ENCODE data around the gene ITPRIP.

ITPRIP gene

GRCh38 chr10:104340111-104340526, 1.9 kb upstream of the ITPRIP start:
- DNase-seq (ENCODE audit: low spot score) = no peak

GRCh38 chr10:104339469-104340110, 1.3 kb upstream of the ITPRIP start:
- no peak for DNase-seq (ENCODE audit: low spot score)

GRCh38 chr10:104337521-104337984, 712 bp downstream of the ITPRIP start:
- peak; percentile 61 for DNase-seq (ENCODE audit: low spot score)

GRCh38 chr10:104336821-104337467, 1.3 kb downstream of the ITPRIP start:
- DNase-seq (ENCODE audit: low spot score) = no peak

GRCh38 chr10:104334965-104335650, 3.2 kb downstream of the ITPRIP start:
- no peak for DNase-seq (ENCODE audit: low spot score)

- no peak for DNase-seq (ENCODE audit: low spot score)
Measured at GRCh38 chr10:104334561-104334960, 3.7 kb downstream of the ITPRIP start.

- no peak for DNase-seq (ENCODE audit: low spot score)
Measured at GRCh38 chr10:104333728-104334373, 4.4 kb downstream of the ITPRIP start.

- no peak for DNase-seq (ENCODE audit: low spot score)
Measured at GRCh38 chr10:104333032-104333727, 5.1 kb downstream of the ITPRIP start.

GRCh38 chr10:104332243-104333031, 5.8 kb downstream of the ITPRIP start:
- no peak for DNase-seq (ENCODE audit: low spot score)

GRCh38 chr10:104331208-104331838, 6.9 kb downstream of the ITPRIP start:
- DNase-seq (ENCODE audit: low spot score) = no peak

- no peak for DNase-seq (ENCODE audit: low spot score)
Measured at GRCh38 chr10:104330168-104331110, 7.8 kb downstream of the ITPRIP start.

- no peak for DNase-seq (ENCODE audit: low spot score)
Measured at GRCh38 chr10:104329735-104330134, 8.5 kb downstream of the ITPRIP start.

GRCh38 chr10:104328896-104329710, 9.2 kb downstream of the ITPRIP start:
- peak; percentile 46 for DNase-seq (ENCODE audit: low spot score)

- no peak for DNase-seq (ENCODE audit: low spot score)
Measured at GRCh38 chr10:104328646-104328895, 9.7 kb downstream of the ITPRIP start.

GRCh38 chr10:104327745-104328645, 10.3 kb downstream of the ITPRIP start:
- peak; percentile 49 for DNase-seq (ENCODE audit: low spot score)

- no peak for DNase-seq (ENCODE audit: low spot score)
Measured at GRCh38 chr10:104326991-104327610, 11.2 kb downstream of the ITPRIP start.
